WTC11 (cell line): ENCODE measurements around the gene SOD2.

Source experiments
- ETV6 ChIP-seq: sonication (generic); formaldehyde crosslinking; IDR thresholded peaks from 2 replicates; pipeline ENCODE4 v1.8.1; 2022; ENCODE audit warnings: mild to moderate bottlenecking, missing genetic modification reagents
- GABPB1 ChIP-seq: sonication (generic); formaldehyde crosslinking; IDR thresholded peaks from 2 replicates; pipeline ENCODE4 v1.8.1; 2023; ENCODE audit warnings: mild to moderate bottlenecking, missing genetic modification reagents
- NFATC4 ChIP-seq: fragments of 250-450 bp; sonication (Bioruptor Pico); IDR thresholded peaks from 2 replicates; pipeline ENCODE4 v1.9.0; 2021; ENCODE audit warnings: mild to moderate bottlenecking
- NFYB ChIP-seq: sonication (generic); formaldehyde crosslinking; conservative IDR thresholded peaks from 2 replicates; pipeline ENCODE4 v1.8.0; 2022; ENCODE audit warnings: low read depth, missing genetic modification reagents
- SOX15 ChIP-seq: fragments of 250-450 bp; sonication (Bioruptor Pico); IDR thresholded peaks from 2 replicates; pipeline ENCODE4 v1.9.0; 2021; ENCODE audit warnings: mild to moderate bottlenecking
- ZNF121 ChIP-seq: sonication (generic); formaldehyde crosslinking; IDR thresholded peaks from 2 replicates; pipeline ENCODE4 v1.8.0; 2023; ENCODE audit warnings: missing genetic modification reagents
- TF ChIP-seq, protein P1 (sequence below): sonication (generic); formaldehyde crosslinking; IDR thresholded peaks from 2 replicates; pipeline ENCODE4 v1.8.0; 2023; ENCODE audit warnings: mild to moderate bottlenecking, missing genetic modification reagents
- TF ChIP-seq, protein P2 (sequence below): fragments of 200-600 bp; IDR thresholded peaks from 2 replicates; pipeline ENCODE4 v1.8.0; 2022; ENCODE audit warnings: antibody characterized with exemption
- TF ChIP-seq, protein P3 (sequence below): sonication (generic); formaldehyde crosslinking; IDR thresholded peaks from 2 replicates; pipeline ENCODE4 v1.8.1; 2023; ENCODE audit warnings: mild to moderate bottlenecking, moderate library complexity, missing genetic modification reagents
- TF ChIP-seq, protein P4 (sequence below): sonication (generic); formaldehyde crosslinking; IDR thresholded peaks from 2 replicates; pipeline ENCODE4 v1.8.1; 2023; ENCODE audit warnings: mild to moderate bottlenecking, missing genetic modification reagents, moderate library complexity
- TF ChIP-seq, protein P5 (sequence below): sonication (generic); formaldehyde crosslinking; IDR thresholded peaks from 2 replicates; pipeline ENCODE4 v1.8.0; 2022; ENCODE audit warnings: mild to moderate bottlenecking, missing genetic modification reagents
- TF ChIP-seq, protein P6 (sequence below): sonication (generic); formaldehyde crosslinking; IDR thresholded peaks from 2 replicates; pipeline ENCODE4 v1.8.1; 2022; ENCODE audit warnings: mild to moderate bottlenecking, moderate library complexity, missing genetic modification reagents

DNA sequence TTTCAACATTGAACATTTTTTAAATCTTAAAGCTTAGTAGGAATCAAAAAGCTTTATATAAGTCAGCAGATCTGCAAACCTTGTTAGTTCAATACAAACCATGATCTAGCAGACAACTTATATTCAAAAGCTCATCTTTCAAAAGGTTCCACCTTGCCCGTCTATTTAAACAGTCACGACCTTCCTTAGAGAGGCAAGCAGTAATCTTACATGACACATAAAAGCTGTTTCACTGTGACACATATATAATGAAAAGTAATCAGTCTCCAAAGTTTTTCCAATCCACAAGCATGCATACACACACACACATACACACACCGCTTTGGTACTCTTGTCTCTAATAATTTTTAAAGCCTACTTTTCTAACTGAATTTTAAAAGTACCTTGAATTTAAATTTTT is 12.9 kb downstream of the SOD2 start:
- TF ChIP-seq, protein P1, sequence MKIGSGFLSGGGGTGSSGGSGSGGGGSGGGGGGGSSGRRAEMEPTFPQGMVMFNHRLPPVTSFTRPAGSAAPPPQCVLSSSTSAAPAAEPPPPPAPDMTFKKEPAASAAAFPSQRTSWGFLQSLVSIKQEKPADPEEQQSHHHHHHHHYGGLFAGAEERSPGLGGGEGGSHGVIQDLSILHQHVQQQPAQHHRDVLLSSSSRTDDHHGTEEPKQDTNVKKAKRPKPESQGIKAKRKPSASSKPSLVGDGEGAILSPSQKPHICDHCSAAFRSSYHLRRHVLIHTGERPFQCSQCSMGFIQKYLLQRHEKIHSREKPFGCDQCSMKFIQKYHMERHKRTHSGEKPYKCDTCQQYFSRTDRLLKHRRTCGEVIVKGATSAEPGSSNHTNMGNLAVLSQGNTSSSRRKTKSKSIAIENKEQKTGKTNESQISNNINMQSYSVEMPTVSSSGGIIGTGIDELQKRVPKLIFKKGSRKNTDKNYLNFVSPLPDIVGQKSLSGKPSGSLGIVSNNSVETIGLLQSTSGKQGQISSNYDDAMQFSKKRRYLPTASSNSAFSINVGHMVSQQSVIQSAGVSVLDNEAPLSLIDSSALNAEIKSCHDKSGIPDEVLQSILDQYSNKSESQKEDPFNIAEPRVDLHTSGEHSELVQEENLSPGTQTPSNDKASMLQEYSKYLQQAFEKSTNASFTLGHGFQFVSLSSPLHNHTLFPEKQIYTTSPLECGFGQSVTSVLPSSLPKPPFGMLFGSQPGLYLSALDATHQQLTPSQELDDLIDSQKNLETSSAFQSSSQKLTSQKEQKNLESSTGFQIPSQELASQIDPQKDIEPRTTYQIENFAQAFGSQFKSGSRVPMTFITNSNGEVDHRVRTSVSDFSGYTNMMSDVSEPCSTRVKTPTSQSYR (CRISPR knock-in tag), result no peak
- TF ChIP-seq ETV6 (no peak), ZNF121 (CRISPR knock-in tag) (no peak), SOX15 (CRISPR knock-in tag) (no peak), NFYB (CRISPR knock-in tag) (no peak), GABPB1 (no peak), NFATC4 (CRISPR knock-in tag) (no peak)
- TF ChIP-seq, protein P2, sequence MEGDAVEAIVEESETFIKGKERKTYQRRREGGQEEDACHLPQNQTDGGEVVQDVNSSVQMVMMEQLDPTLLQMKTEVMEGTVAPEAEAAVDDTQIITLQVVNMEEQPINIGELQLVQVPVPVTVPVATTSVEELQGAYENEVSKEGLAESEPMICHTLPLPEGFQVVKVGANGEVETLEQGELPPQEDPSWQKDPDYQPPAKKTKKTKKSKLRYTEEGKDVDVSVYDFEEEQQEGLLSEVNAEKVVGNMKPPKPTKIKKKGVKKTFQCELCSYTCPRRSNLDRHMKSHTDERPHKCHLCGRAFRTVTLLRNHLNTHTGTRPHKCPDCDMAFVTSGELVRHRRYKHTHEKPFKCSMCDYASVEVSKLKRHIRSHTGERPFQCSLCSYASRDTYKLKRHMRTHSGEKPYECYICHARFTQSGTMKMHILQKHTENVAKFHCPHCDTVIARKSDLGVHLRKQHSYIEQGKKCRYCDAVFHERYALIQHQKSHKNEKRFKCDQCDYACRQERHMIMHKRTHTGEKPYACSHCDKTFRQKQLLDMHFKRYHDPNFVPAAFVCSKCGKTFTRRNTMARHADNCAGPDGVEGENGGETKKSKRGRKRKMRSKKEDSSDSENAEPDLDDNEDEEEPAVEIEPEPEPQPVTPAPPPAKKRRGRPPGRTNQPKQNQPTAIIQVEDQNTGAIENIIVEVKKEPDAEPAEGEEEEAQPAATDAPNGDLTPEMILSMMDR, result no peak
- TF ChIP-seq, protein P3, sequence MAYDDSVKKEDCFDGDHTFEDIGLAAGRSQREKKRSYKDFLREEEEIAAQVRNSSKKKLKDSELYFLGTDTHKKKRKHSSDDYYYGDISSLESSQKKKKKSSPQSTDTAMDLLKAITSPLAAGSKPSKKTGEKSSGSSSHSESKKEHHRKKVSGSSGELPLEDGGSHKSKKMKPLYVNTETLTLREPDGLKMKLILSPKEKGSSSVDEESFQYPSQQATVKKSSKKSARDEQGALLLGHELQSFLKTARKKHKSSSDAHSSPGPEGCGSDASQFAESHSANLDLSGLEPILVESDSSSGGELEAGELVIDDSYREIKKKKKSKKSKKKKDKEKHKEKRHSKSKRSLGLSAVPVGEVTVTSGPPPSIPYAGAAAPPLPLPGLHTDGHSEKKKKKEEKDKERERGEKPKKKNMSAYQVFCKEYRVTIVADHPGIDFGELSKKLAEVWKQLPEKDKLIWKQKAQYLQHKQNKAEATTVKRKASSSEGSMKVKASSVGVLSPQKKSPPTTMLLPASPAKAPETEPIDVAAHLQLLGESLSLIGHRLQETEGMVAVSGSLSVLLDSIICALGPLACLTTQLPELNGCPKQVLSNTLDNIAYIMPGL (CRISPR knock-in tag), result no peak
- TF ChIP-seq, protein P4, sequence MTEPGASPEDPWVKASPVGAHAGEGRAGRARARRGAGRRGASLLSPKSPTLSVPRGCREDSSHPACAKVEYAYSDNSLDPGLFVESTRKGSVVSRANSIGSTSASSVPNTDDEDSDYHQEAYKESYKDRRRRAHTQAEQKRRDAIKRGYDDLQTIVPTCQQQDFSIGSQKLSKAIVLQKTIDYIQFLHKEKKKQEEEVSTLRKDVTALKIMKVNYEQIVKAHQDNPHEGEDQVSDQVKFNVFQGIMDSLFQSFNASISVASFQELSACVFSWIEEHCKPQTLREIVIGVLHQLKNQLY (CRISPR knock-in tag), result no peak
- TF ChIP-seq, protein P5, sequence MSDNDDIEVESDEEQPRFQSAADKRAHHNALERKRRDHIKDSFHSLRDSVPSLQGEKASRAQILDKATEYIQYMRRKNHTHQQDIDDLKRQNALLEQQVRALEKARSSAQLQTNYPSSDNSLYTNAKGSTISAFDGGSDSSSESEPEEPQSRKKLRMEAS (CRISPR knock-in tag), result no peak
- TF ChIP-seq, protein P6, sequence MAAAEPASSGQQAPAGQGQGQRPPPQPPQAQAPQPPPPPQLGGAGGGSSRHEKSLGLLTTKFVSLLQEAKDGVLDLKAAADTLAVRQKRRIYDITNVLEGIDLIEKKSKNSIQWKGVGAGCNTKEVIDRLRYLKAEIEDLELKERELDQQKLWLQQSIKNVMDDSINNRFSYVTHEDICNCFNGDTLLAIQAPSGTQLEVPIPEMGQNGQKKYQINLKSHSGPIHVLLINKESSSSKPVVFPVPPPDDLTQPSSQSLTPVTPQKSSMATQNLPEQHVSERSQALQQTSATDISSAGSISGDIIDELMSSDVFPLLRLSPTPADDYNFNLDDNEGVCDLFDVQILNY (CRISPR knock-in tag), result no peak
